EL (cell line): ENCODE measurements around the gene OR1J1.

Source experiments
- DNase-seq: peaks from one replicate; pipeline ENCODE4 v3.0.0-alpha.2; 2016

The OR1J1 gene

DNA sequence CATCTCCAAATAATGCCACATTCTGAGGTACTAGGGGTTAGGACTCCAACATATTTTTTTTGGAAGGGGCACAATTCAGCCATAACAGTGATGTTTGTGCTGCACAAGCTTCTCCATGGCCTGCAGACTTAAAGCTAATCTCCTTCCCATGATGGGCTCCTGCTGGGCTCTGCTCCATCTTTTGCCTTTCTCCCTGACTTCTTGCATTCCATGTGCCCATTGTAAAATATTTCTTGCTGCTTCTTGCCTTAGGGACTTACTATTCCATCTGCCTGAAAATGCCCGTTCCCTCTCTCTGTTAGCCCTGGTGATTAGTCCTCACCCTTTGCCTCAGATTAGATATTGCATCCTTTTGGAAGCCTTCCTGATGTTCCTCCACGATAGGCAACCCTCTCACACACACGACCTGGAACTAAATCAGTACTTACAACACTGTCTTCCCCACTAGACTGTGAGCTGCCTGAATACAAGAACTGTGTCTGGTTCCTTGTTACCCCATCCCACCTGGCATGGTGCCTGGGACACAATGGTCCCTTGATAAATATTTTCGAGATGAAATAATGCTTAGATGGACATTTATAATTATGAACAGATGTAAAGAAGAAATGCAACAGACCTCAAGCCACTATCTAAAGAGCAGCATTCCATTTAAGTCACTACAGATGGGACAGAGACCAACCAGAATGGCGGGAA lies 33.5 kb downstream of the OR1J1 start:
- peak; percentile 92 for DNase-seq

DNA sequence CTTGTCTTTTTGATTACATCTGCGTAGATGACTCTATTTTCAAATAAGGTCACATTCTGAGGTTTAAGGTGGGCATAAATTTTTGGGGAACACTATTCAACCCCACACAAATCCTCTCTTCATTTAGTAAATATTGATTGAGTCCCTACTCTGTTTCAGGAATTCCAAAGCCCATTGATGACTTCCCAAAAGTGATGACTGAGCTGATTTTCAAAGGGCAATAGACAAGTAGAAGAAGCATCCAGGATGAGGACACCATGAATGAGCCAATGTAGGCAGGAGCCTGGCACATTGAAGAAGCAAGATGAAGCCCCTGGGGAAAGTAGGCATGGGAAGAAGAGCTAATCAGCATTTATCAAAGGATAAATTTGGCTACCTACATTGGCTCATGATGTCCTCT lies 35.2 kb downstream of the OR1J1 start:
- DNase-seq: no peak
